ENCODE measurements around the gene C14orf119.

DNA sequence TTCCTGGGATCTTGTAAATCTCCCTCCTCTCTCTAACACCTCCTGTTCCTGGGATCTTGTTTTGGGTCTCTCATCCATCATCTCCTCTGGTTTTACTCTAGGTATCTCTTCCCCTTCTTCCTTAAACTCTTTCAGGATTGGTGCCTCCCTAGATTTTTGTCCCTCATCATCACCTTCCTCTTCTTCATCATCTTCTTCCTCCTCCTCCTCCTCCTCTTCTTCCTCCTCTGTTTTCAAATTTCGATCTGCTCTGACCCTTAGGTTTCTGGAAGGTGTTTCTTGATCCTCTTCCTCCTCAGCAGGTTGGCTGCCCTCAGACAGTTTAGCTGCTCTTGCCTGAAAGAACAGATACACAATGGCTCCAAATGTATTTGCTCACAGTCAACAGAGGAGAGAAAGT is 14.8 kb upstream of the C14orf119 start:
- TF ChIP-seq POLR2AphosphoS5 (IDR thresholded peaks at IDR 0.05), result no peak
- TF ChIP-seq, protein P1, sequence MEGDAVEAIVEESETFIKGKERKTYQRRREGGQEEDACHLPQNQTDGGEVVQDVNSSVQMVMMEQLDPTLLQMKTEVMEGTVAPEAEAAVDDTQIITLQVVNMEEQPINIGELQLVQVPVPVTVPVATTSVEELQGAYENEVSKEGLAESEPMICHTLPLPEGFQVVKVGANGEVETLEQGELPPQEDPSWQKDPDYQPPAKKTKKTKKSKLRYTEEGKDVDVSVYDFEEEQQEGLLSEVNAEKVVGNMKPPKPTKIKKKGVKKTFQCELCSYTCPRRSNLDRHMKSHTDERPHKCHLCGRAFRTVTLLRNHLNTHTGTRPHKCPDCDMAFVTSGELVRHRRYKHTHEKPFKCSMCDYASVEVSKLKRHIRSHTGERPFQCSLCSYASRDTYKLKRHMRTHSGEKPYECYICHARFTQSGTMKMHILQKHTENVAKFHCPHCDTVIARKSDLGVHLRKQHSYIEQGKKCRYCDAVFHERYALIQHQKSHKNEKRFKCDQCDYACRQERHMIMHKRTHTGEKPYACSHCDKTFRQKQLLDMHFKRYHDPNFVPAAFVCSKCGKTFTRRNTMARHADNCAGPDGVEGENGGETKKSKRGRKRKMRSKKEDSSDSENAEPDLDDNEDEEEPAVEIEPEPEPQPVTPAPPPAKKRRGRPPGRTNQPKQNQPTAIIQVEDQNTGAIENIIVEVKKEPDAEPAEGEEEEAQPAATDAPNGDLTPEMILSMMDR (IDR thresholded peaks at IDR 0.05), result no peak
- no peak for TF ChIP-seq POLR2A (IDR thresholded peaks at IDR 0.05)
- TF ChIP-seq EP300 (IDR thresholded peaks at IDR 0.05), result no peak

Measured in stomach (tissue), 4 donors.